HCT116 (cell line): ENCODE data around the gene TNFRSF14. TPM values are rescaled to one million over a fixed set of nuclear protein-coding genes. Genes with fewer than 3 reads are reported as not detected.

Experiments used
- ATAC-seq: fragments of 200-7000 bp; cut with Tn5 transposase; 2 replicates; pipeline ENCODE4 v1.9.1; 2020; ENCODE audit warnings: mild to moderate bottlenecking, moderate library complexity
- BruUV-seq: library from RNA; stranded (reverse); fragments of 400-500 nt; replicated peaks from 2 replicates; lab custom pipeline; 2021; lab: Mats Ljungman, UMichigan
- CTCF ChIA-PET: fragments of 300-600 bp; sonication (Branson Sonifier 250); formaldehyde crosslinking; loops from one replicate; lab custom pipeline; 2021; ENCODE audit warnings: antibody characterized with exemption; lab: Charles Lee
- POLR2A ChIA-PET: fragments of 300-600, 350-600 bp; sonication (Branson Sonifier 250); formaldehyde crosslinking; loops from one replicate; lab custom pipeline; 2021; ENCODE audit warnings: antibody characterized with exemption; lab: Charles Lee
- RAD21 ChIA-PET, 2 experiments: fragments of 300-600 bp; sonication (Branson Sonifier 250); formaldehyde crosslinking; loops; one replicate each; lab custom pipeline; 2023; ENCODE audit warnings: low total read pairs in 2 of 2; ENCODE audit not compliant: uncharacterized antibody in 2 of 2, unreplicated experiment in 2 of 2, low non-redundant PET in 1 of 2; lab: Charles Lee
- DNase-seq: peaks from one replicate; pipeline ENCODE4 v3.0.0-alpha.2; 2010; ENCODE audit warnings: low read depth, low spot score
- H2AFZ ChIP-seq: fragments of 200-600 bp; shearing (Covaris generic), sonication (generic); 2 replicates; pipeline ENCODE4 v1.6.1; 2017; ENCODE audit warnings: low read depth, mixed run types, mixed read lengths, antibody characterized with exemption, low read length; ENCODE audit not compliant: poor library complexity, severe bottlenecking
- H3K27ac ChIP-seq: 2 replicates; pipeline ENCODE4 v1.5.1; 2012; ENCODE audit warnings: low read depth, low read length
- H3K27me3 ChIP-seq: fragments of 200-600 bp; sonication (generic); 2 replicates; pipeline ENCODE4 v1.6.1; 2016; ENCODE audit warnings: mixed run types, low read length, mixed read lengths; ENCODE audit not compliant: insufficient read depth
- H3K36me3 ChIP-seq, 2 experiments: fragments of 200-500 bp in 1 of 2; fragments of 200-600 bp in 1 of 2; sonication (Bioruptor generic) in 1 of 2; sonication (generic) in 1 of 2; 2 replicates each; pipeline versions ENCODE4 v1.5.1 to v1.6.1; 2014 to 2016; ENCODE audit warnings: low read length in 2 of 2, inconsistent platforms in 1 of 2, mixed read lengths in 1 of 2, mixed run types in 1 of 2; ENCODE audit not compliant: insufficient read depth in 2 of 2, control insufficient read depth in 1 of 2
- H3K4me1 ChIP-seq, 2 experiments: fragments of 200-600 bp in 1 of 2; sonication (generic) in 1 of 2; 2 replicates each; pipeline versions ENCODE4 v1.5.1 to v1.6.1; 2012 to 2017; ENCODE audit warnings: low read length in 2 of 2, inconsistent platforms in 1 of 2, mild to moderate bottlenecking in 1 of 2, mixed read lengths in 1 of 2, mixed run types in 1 of 2, moderate library complexity in 1 of 2; ENCODE audit not compliant: insufficient read depth in 2 of 2, control insufficient read depth in 1 of 2
- H3K4me2 ChIP-seq: fragments of 200-600 bp; sonication (generic); 2 replicates; pipeline ENCODE4 v1.6.1; 2017; ENCODE audit warnings: mixed run types, low read length, mixed read lengths
- H3K4me3 ChIP-seq, 2 experiments: fragments of 200-600 bp in 1 of 2; sonication (generic) in 1 of 2; replicated peaks in 1 of 2; 2 replicates each; pipeline ENCODE4 v1.5.1; 2011 to 2016; ENCODE audit warnings: low read length in 2 of 2, control low read depth in 1 of 2, low read depth in 1 of 2, mild to moderate bottlenecking in 1 of 2, mixed read lengths in 1 of 2, mixed run types in 1 of 2
- H3K79me2 ChIP-seq: fragments of 200-600 bp; sonication (generic); 2 replicates; pipeline ENCODE4 v1.6.1; 2017; ENCODE audit warnings: mild to moderate bottlenecking, mixed run types, low read length, moderate library complexity, mixed read lengths; ENCODE audit not compliant: insufficient read depth
- H3K9ac ChIP-seq: fragments of 200-600 bp; sonication (generic); 2 replicates; pipeline ENCODE4 v1.6.1; 2016; ENCODE audit warnings: low read length, mixed read lengths
- H3K9me2 ChIP-seq: fragments of 200-600 bp; sonication (generic), shearing (Covaris generic); 2 replicates; pipeline ENCODE4 v1.6.1; 2017; ENCODE audit warnings: mixed run types, mild to moderate bottlenecking, moderate library complexity; ENCODE audit not compliant: insufficient read depth
- H3K9me3 ChIP-seq, 2 experiments: fragments of 200-500 bp in 1 of 2; fragments of 200-600 bp in 1 of 2; sonication (Bioruptor generic) in 1 of 2; sonication (generic) in 1 of 2; 2 replicates each; pipeline ENCODE4 v1.6.1; 2014 to 2017; ENCODE audit warnings: low read length in 2 of 2, mixed read lengths in 2 of 2, inconsistent platforms in 1 of 2, low read depth in 1 of 2, mild to moderate bottlenecking in 1 of 2, mixed run types in 1 of 2, moderate library complexity in 1 of 2; ENCODE audit not compliant: control insufficient read depth in 1 of 2, insufficient read depth in 1 of 2
- H4K20me1 ChIP-seq: fragments of 200-600 bp; sonication (generic), shearing (Covaris generic); 2 replicates; pipeline ENCODE4 v1.6.1; 2017; ENCODE audit warnings: mixed run types, mild to moderate bottlenecking, moderate library complexity; ENCODE audit not compliant: insufficient read depth
- ATF3 ChIP-seq: IDR thresholded peaks from 2 replicates; pipeline ENCODE4 v1.6.1; 2012
- CTCF ChIP-seq, 3 experiments: fragments of 200-600 bp in 1 of 3; sonication (generic) in 1 of 3; IDR thresholded peaks in 2 of 3; conservative IDR thresholded peaks in 1 of 3; 2 replicates each; pipeline ENCODE4 v1.5.1; 2012 to 2017; ENCODE audit warnings: low read depth in 2 of 3, low read length in 2 of 3, antibody characterized with exemption in 1 of 3, borderline replicate concordance in 1 of 3, control low read depth in 1 of 3, mild to moderate bottlenecking in 1 of 3, mixed read lengths in 1 of 3, mixed run types in 1 of 3, moderate library complexity in 1 of 3; ENCODE audit not compliant: insufficient read depth in 1 of 3
- EGR1 ChIP-seq: IDR thresholded peaks from 2 replicates; pipeline ENCODE4 v1.6.1; 2012; ENCODE audit warnings: low read depth
- EZH2phosphoT487 ChIP-seq: fragments of 200-600 bp; IDR thresholded peaks from 2 replicates; pipeline ENCODE4 v1.6.1; 2018; ENCODE audit warnings: antibody characterized with exemption, borderline replicate concordance
- FOSL1 ChIP-seq: IDR thresholded peaks from 2 replicates; pipeline ENCODE4 v1.6.1; 2012; ENCODE audit warnings: low read depth
- POLR2AphosphoS5 ChIP-seq: IDR thresholded peaks from 2 replicates; pipeline ENCODE4 v1.6.1; 2011; ENCODE audit warnings: mild to moderate bottlenecking, low read depth, low read length, moderate library complexity
- REST ChIP-seq: IDR thresholded peaks from 2 replicates; pipeline ENCODE4 v1.6.1; 2012; ENCODE audit warnings: low read depth
- SP1 ChIP-seq: IDR thresholded peaks from 2 replicates; pipeline ENCODE4 v1.6.1; 2012; ENCODE audit warnings: low read depth
- TCF7L2 ChIP-seq: IDR thresholded peaks from 2 replicates; pipeline ENCODE4 v1.7.0; 2011; ENCODE audit warnings: borderline replicate concordance, inconsistent platforms; ENCODE audit not compliant: insufficient read depth, insufficient read length; ENCODE audit errors: extremely low read depth
- YY1 ChIP-seq: IDR thresholded peaks from 2 replicates; pipeline ENCODE4 v1.6.1; 2011; ENCODE audit warnings: low read length, low read depth, moderate library complexity, mild to moderate bottlenecking; ENCODE audit not compliant: insufficient replicate concordance; ENCODE audit errors: extremely low read depth
- ZFX ChIP-seq: fragments of 450-650 bp; IDR thresholded peaks from 2 replicates; pipeline ENCODE4 v1.6.1; 2017
- intact Hi-C: fragments of 100-400 bp; cut with micrococcal nuclease; formaldehyde crosslinking; loops from 2 replicates; pipeline ENCODE4 v1.10.0; 2022
- total RNA-seq: library from RNA; stranded (reverse); gene quantifications from one replicate; pipeline ENCODE4 v1.2.1, GENCODE V29; 2021; ENCODE audit not compliant: unreplicated experiment

The TNFRSF14 gene
- total RNA-seq, 1 experiment from 2014 or later, result 0.66 TPM

DNA sequence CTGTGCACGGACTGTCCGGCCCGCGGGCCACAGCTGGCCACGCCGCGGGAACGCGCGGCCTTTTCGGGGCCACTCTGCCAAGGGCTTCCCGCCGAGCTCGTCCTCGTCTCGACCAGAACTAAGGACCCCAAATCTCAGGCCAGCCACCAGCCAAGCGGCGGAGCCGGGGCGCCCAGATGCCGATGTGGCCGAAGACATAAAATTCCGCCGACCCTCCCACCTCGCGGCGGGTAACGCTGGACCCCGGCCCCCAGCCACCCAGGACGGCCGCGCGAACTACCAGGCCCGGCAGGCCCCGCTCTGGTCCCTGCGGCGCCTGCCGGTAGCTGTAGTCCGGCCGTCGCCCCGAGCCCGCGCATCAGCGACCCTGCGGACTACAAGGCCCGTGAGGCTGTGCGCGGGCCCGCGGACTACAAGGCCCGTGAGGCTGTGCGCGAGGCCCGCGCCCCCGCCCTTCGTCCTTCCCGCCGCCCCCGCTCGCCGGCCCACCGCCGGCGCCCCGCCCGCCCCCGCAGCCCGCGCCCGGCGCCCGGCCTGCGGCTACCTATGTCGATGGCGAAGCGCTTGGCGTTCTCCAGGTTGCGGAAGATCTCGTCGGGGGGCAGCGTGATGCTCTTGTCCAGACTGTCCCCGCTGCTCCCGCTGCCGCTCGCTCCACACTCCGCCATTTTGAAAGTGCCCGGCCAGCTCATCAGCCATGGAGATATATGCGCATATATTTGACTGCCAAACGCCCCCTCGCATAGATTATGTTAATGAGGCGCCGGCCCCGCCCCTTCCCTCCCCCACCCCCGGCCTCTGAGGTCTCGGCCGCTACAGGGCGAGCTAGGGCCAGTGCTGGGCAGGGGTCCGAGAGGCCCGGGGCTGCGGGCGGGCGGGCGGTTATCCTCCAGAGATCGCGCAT lies 30.0 kb upstream of the TNFRSF14 start, which contains the start of gene PANK4:
PANK4 (minus strand) TSS at position 677 of the 904 bp plus-strand sequence; CDS start at position 668, 9 bp downstream.
- TF ChIP-seq FOSL1, result no peak
- no peak for TF ChIP-seq EZH2phosphoT487
- peak; percentile 84 for TF ChIP-seq POLR2AphosphoS5
- TF ChIP-seq ATF3, result no peak
- TF ChIP-seq REST, result no peak
- peak; percentile 87 for TF ChIP-seq ZFX
- TF ChIP-seq CTCF (IDR thresholded peaks at IDR 0.05 in 2 of 3, conservative IDR thresholded peaks at IDR 0.05 in 1 of 3; ENCODE audit: borderline replicate concordance in 1 of 3, insufficient read depth in 1 of 3, low read depth in 2 of 3, low read length in 2 of 3), result no peak
- TF ChIP-seq TCF7L2, result no peak
- TF ChIP-seq YY1, result peak; percentile 96
- TF ChIP-seq EGR1, result peak; percentile 90
- TF ChIP-seq SP1, result no peak; the same call in 1 of the 2 replicates
- peak; percentile 83 for DNase-seq
- Histone ChIP-seq H3K27me3 (no peaks in the 10 kb centered on the region), H3K9ac (peak within 1 kb of the TSS; percentile 97), H3K4me3 (peak within 1 kb of the TSS; percentile 97), H3K79me2 (peaks cover 49% of the 10 kb centered on the region), H3K4me1 (peaks cover 15 to 20% of the 10 kb centered on the region in 2 experiments; a peak in 3 of 4 replicates), H3K27ac (peak within 1 kb of the TSS; percentile 84), H2AFZ (no peak within 1 kb of the TSS), H3K9me2 (no peaks in the 10 kb centered on the region), H3K36me3 (no peaks in the 10 kb centered on the region; a peak in 1 of 4 replicates), H3K9me3 (no peaks in the 10 kb centered on the region), H4K20me1 (peaks cover 8% of the 10 kb centered on the region; the same call in 1 of the 2 replicates), H3K4me2 (peak within 1 kb of the TSS; percentile 91)
- ChIA-PET RAD21 (interaction anchor here (0.6 to 1.5 kb wide), 3 partner anchors 19 to 160 kb away, joined by 3 to 4 read pairs (median 4); no protein-coding TSS in a partner anchor), POLR2A (interaction anchor here (0.6 to 1.5 kb wide), 3 partner anchors 9 to 21 kb away, joined by 4 to 13 read pairs (median 6); no protein-coding TSS in a partner anchor), CTCF (interaction anchor here (0.6 to 1.5 kb wide), 6 partner anchors 9 to 331 kb away, joined by 3 to 6 read pairs (median 4); partner anchors contain the start of gene FAAP20)
- intact Hi-C loops, result loop anchor here (5.0 kb wide), 1 partner anchor 114 kb away; the partner anchor contains the start of gene PEX10
- no TSS peak for BruUV-seq
- ATAC-seq, result peak; percentile 97
